GM21528 (cell line): ENCODE data around the gene ADAM19.
A peak's percentile ranks its signal among the peaks of the same experiment; 100 is the strongest.
"Not testable (repeated sequence)": the region's sequence is repeated elsewhere in the genome, so short reads cannot be mapped to it uniquely, and the experiment has no call there.

Source experiments
- ATAC-seq: cut with Tn5 transposase; IDR thresholded peaks from one replicate; pipeline ENCODE4 v1.9.1; 2021; ENCODE audit warnings: mild to moderate bottlenecking, moderate library complexity; ENCODE audit not compliant: unreplicated experiment, low FRiP score

Gene ADAM19

DNA sequence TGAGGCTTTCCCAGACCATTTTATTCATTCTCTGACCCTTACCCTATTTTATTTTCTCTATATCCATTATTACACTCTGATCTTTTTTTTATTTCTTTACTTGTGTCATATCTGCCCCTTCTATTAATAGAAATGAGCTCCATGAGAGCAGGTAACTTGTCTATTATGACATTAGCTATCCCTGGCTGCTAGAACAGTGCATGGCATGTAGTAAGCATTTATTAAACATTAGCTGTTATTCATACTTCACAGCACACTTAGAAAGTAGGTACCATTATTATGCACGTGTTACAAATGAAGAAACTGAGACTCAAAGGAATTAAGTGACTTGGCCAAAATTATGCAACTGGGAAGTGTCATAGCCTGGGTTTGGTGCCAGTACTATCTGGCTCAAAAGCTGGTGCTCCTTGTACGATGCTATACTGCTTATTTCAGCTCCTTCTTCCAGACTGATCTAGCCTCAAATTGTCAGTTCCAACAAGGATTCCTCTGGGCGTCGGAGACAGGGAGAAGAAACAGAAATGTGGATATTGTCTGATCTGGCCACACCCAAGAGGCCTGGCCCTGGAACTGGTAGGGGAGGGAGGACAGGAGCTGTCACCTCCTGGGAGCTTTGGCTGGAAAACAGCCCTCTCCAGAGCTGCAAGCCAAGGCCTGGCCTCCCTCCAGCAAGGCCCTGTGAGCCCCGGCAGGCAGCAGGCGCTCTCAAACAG is 126.4 kb downstream of the ADAM19 start:
- no peak for ATAC-seq

DNA sequence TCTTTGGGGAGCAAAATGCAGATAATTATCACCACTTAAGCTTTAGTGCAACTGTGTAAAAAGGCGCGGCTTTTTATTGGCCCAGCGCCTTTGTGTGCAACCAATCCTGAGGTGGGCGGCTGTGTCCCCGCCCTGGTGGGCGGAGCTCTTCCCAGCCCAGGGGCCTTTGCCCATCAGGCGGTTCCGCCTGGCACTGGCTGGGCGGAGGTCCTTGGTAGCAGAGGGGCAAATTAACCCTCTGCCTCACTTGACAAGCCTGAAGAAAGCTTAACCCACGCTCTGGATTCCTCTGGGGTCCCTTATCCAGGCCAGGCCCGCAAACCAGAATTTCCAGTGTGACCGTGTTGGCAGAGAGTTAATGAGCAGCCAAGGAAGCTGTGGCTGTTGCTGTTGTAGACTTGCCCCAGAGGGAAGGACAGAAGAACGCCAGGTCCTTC is 128.4 kb downstream of the ADAM19 start:
- no peak for ATAC-seq

DNA sequence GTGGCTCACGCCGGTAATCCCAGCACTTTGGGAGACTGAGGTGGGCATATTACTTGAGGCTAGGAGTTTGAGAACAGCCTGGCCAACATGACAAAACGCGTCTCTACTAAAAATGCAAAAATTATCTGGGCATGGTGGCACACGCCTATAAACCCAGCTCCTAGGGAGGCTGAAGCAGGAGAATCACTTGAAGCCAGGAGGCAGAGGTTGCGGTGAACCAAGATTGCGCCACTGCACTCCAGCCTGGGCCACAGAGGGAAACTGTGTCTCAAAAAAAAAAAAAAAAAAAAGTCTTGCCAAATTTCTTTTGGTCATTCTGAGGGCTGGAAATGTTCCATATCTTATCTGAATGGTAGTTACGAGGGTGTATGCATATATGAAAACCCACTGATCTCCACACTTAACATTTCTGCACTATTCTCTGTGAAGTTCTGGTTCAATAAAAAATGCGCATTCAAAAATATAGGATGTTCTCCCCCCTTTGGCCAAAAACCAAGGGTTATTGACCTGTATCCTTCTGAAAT is 129.1 kb downstream of the ADAM19 start:
- no peak for ATAC-seq

- no peak for ATAC-seq
Observed at GRCh38 chr5:157445745-157446411, 129.7 kb downstream of the ADAM19 start.

- no peak for ATAC-seq
Observed at GRCh38 chr5:157444224-157444623, 131.4 kb downstream of the ADAM19 start.

DNA sequence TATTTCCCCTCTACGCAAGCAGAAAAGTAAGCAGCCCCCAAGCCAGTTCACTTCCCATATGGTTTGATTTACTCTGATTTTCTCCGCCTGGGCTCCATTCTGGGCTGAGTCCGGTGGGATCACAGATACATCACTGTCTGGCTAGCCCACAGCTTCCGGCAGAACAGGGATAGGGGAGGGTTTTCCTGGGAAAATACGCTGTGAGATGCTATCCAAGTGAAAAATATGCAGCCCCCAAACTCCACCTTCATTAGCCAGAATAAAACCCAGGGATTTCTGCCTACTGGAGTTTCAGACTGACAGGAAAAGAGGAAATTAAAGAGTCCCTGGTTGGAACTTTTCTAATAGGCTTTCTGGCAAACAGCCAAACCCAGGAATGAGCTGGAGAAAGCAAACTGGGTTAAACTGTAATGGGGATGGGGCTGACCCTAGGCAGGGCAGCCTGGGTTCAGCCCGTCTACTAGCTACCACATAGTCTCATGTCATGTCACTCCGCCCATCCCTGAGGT is 132.5 kb downstream of the ADAM19 start:
- ATAC-seq = no peak

- no peak for ATAC-seq
Observed at GRCh38 chr5:157434096-157434495, 141.5 kb downstream of the ADAM19 start.

- ATAC-seq = peak; percentile 63
Observed at GRCh38 chr5:157431544-157432200, 143.9 kb downstream of the ADAM19 start.

- not testable (repeated sequence) for ATAC-seq
Observed at GRCh38 chr5:157429920-157430319, 145.7 kb downstream of the ADAM19 start.
